ENCODE measurements around the gene NTN5. TPM values are rescaled to one million over a fixed set of nuclear protein-coding genes. Genes with fewer than 3 reads are reported as not detected.

The NTN5 gene
- total and polyA plus RNA-seq, 9 donors, result 0.18 to 8.5 (median 2.1) TPM

- no peaks in the 10 kb centered on the region for H3K9me3 ChIP-seq (replicated peaks; ENCODE audit: control insufficient read depth, low read depth, low read length)
- peaks cover 42% of the 10 kb centered on the region for H3K4me1 ChIP-seq (ENCODE audit: control insufficient read depth, insufficient read depth, low read length)
- H3K36me3 ChIP-seq (ENCODE audit: control insufficient read depth, insufficient read depth, low read length), result no peaks in the 10 kb centered on the region
- no peaks in the 10 kb centered on the region for H3K27me3 ChIP-seq (ENCODE audit: control insufficient read depth, insufficient read depth, low read length)
- H3K4me3 ChIP-seq (ENCODE audit: low read length), result peak overlapping the region; percentile 58
- no peak for DNase-seq
- peak overlapping the region; percentile 91 for H3K27ac ChIP-seq (ENCODE audit: low read length)
- WGBS (ENCODE audit: insufficient coverage), result 4% methylated on average over 4 of the region's 10 CpGs
Observed at GRCh38 chr19:48646722-48647216, 26.0 kb downstream of the NTN5 start.

GRCh38 chr19:48646001-48646721 is 26.7 kb downstream of the NTN5 start, which contains the start of gene CA11:
TSS of gene CA11 (minus strand) at chr19:48646187. CDS start at chr19:48645632, 555 bp downstream.
- Histone ChIP-seq H3K4me1 (ENCODE audit: control insufficient read depth, insufficient read depth, low read length) (peaks cover 42% of the 10 kb centered on the region), H3K9me3 (replicated peaks; ENCODE audit: control insufficient read depth, low read depth, low read length) (no peaks in the 10 kb centered on the region), H3K36me3 (ENCODE audit: control insufficient read depth, insufficient read depth, low read length) (no peaks in the 10 kb centered on the region), H3K27me3 (ENCODE audit: control insufficient read depth, insufficient read depth, low read length) (no peaks in the 10 kb centered on the region), H3K4me3 (ENCODE audit: low read length) (peak within 1 kb of the TSS; percentile 58), H3K27ac (ENCODE audit: low read length) (peak within 1 kb of the TSS; percentile 91)
- under 1% methylated on average over 29 of the region's 33 CpGs for WGBS (ENCODE audit: insufficient coverage)
- DNase-seq, result peak; percentile 96

DNA sequence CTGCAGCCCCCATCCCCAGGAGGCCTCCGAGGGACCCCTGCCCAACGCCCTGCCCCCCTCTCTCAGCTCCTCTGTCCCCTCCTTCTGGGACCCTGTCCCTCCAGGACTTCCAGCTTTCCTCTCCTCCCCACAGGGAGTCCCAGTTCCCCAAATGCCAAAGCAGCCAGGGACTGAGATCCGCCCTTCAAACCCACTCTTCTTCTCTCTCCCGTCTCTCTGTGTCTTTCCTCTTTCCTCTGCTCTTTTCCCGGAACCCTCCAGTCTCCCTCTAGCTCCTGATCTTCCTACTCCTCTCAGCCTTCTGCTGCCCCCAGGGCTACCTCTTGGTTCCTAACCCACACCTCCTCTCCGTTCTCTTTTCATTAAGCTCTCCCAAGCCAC is 27.2 kb downstream of the NTN5 start:
- Histone ChIP-seq H3K4me3 (ENCODE audit: low read length) (peak overlapping the region; percentile 58), H3K27me3 (ENCODE audit: control insufficient read depth, insufficient read depth, low read length) (no peaks in the 10 kb centered on the region), H3K9me3 (replicated peaks; ENCODE audit: control insufficient read depth, low read depth, low read length) (no peaks in the 10 kb centered on the region), H3K4me1 (ENCODE audit: control insufficient read depth, insufficient read depth, low read length) (peaks cover 42% of the 10 kb centered on the region), H3K36me3 (ENCODE audit: control insufficient read depth, insufficient read depth, low read length) (no peaks in the 10 kb centered on the region), H3K27ac (ENCODE audit: low read length) (peak overlapping the region; percentile 91)
- WGBS (ENCODE audit: insufficient coverage), result 0% methylated on average over 6 of the region's 6 CpGs
- DNase-seq, result peak; percentile 60

DNA sequence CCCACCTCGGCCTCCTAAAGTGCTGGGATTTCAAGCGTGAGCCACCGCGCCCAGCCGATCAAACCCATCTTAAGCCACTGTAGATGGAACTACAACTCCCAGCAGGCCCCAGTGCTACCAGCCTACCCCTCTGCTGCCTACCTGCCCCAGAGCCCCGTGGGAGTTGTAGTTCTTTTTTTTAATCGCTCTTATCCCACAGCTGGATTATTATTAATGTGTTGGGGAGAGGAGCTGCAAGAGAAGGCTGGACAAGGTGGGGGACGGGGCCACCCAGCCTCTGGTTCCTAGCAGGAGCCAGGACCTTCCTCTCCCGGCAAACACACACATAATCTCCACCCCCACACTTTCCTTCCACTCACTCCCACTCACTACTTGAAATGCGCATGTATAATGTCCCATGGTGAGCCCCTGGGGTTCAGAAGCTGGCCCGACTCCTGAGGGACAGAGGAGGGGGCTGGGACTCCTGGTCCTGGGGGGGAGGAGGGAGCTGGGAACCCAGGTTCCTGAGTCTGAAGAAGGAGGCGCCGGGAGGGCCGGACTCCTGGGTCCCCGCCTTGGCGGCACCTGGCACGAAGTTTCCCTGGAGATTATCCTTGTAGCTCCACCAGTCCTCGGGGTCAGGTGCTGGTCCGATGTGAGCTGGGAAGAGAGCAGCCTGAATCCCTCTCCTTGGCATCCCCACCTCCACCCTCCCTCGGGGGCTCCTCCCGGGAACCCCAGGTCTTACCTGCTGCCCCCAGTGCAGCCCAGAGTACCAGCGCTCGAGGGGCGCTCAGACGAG is 27.8 kb downstream of the NTN5 start:
- Histone ChIP-seq H3K36me3 (ENCODE audit: control insufficient read depth, insufficient read depth, low read length) (no peaks in the 10 kb centered on the region), H3K4me3 (ENCODE audit: low read length) (peak overlapping the region; percentile 58), H3K27ac (ENCODE audit: low read length) (peak overlapping the region; percentile 91), H3K4me1 (ENCODE audit: control insufficient read depth, insufficient read depth, low read length) (peaks cover 42% of the 10 kb centered on the region), H3K9me3 (replicated peaks; ENCODE audit: control insufficient read depth, low read depth, low read length) (no peaks in the 10 kb centered on the region), H3K27me3 (ENCODE audit: control insufficient read depth, insufficient read depth, low read length) (peaks cover under 1% of the 10 kb centered on the region)
- WGBS (ENCODE audit: insufficient coverage), result 0% methylated on average over 14 of the region's 25 CpGs
- DNase-seq, result peak; percentile 90

DNA sequence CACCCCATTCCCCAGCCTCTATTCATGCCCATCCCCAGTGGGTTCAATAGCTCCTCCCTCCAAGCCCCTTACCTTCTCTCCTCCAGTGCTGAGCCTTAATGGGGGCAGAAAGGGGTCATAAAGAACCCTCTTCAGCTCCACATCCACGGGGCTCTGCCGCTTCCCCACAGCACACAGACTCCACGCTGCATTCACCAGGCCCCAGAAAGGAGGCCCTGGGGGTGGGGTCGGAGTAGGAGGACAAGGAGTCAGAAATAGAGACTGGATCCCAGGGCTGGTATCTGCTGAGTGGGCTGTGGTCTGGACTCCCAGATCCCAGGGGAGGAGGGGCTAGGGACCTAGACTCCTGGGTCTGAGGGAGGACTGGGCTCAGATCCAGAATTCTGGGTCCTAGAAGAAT is 28.5 kb downstream of the NTN5 start:
- Histone ChIP-seq H3K27me3 (ENCODE audit: control insufficient read depth, insufficient read depth, low read length) (peaks cover 4% of the 10 kb centered on the region), H3K36me3 (ENCODE audit: control insufficient read depth, insufficient read depth, low read length) (no peaks in the 10 kb centered on the region), H3K4me1 (ENCODE audit: control insufficient read depth, insufficient read depth, low read length) (peaks cover 40% of the 10 kb centered on the region), H3K9me3 (replicated peaks; ENCODE audit: control insufficient read depth, low read depth, low read length) (no peaks in the 10 kb centered on the region), H3K27ac (ENCODE audit: low read length) (no peak overlapping the region), H3K4me3 (ENCODE audit: low read length) (no peak overlapping the region)
- WGBS (ENCODE audit: insufficient coverage), result 100% methylated on average over 1 of the region's 4 CpGs
- no peak for DNase-seq

GRCh38 chr19:48642862-48643261 is 30.0 kb downstream of the NTN5 start:
- Histone ChIP-seq H3K4me1 (ENCODE audit: control insufficient read depth, insufficient read depth, low read length) (peaks cover 43% of the 10 kb centered on the region), H3K27ac (ENCODE audit: low read length) (no peak overlapping the region), H3K27me3 (ENCODE audit: control insufficient read depth, insufficient read depth, low read length) (peaks cover 4% of the 10 kb centered on the region), H3K4me3 (ENCODE audit: low read length) (no peak overlapping the region), H3K36me3 (ENCODE audit: control insufficient read depth, insufficient read depth, low read length) (no peaks in the 10 kb centered on the region), H3K9me3 (replicated peaks; ENCODE audit: control insufficient read depth, low read depth, low read length) (no peaks in the 10 kb centered on the region)
- 86% methylated on average over 2 of the region's 5 CpGs for WGBS (ENCODE audit: insufficient coverage)
- no peak for DNase-seq

- Histone ChIP-seq H3K36me3 (ENCODE audit: control insufficient read depth, insufficient read depth, low read length) (no peaks in the 10 kb centered on the region), H3K27ac (ENCODE audit: low read length) (no peak overlapping the region), H3K4me1 (ENCODE audit: control insufficient read depth, insufficient read depth, low read length) (peaks cover 42% of the 10 kb centered on the region), H3K27me3 (ENCODE audit: control insufficient read depth, insufficient read depth, low read length) (peaks cover 4% of the 10 kb centered on the region), H3K9me3 (replicated peaks; ENCODE audit: control insufficient read depth, low read depth, low read length) (no peaks in the 10 kb centered on the region), H3K4me3 (ENCODE audit: low read length) (no peak overlapping the region)
- 100% methylated on average over 1 of the region's 2 CpGs for WGBS (ENCODE audit: insufficient coverage)
- no peak for DNase-seq
Observed at GRCh38 chr19:48641850-48642249, 31.0 kb downstream of the NTN5 start.

DNA sequence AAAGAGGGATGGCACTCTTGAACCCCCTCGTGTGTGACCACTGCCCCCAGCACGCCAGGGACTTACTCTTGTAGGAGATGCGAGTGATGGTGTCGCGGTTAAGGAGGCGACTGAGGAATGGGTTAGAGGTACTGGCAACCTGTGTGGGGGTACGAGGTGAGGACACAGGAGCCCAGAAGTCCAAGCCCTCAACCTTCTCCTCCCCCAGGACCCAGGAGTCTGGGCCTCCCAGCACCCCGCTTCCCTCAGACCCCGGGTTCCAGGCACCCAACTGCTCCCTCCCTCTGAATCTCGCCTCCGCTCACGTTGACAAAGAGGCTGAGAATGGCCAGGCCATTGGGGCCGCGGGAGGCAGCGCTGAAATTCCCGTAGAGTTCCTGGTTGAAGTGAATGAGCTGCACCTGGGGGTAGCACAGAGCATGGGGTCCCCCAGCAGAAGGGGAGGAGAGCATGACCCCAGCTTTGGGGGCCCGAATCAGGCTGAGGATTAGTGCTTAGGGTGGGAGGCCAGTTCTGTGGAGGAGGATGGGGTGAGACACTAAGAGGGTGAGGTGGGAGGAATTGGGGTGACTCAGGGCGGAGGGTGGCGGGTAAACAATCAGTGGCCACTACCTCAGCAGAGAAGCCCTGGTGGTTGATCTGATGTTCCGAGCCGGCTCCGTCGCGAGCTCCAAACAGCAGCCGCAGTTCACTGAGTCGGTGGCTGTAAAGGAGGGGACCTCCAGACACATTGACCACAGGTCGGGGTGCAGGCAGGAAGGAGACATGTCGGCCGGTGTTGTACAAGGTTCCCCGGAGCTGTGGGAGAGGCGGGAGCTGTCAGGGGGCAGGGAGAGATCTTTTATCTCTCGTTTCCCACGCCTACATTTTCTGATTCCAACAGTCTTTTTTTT is 33.1 kb downstream of the NTN5 start:
- Histone ChIP-seq H3K27me3 (ENCODE audit: control insufficient read depth, insufficient read depth, low read length) (peaks cover 4% of the 10 kb centered on the region), H3K4me1 (ENCODE audit: control insufficient read depth, insufficient read depth, low read length) (peaks cover 41% of the 10 kb centered on the region), H3K27ac (ENCODE audit: low read length) (no peak overlapping the region), H3K9me3 (replicated peaks; ENCODE audit: control insufficient read depth, low read depth, low read length) (no peaks in the 10 kb centered on the region), H3K4me3 (ENCODE audit: low read length) (no peak overlapping the region), H3K36me3 (ENCODE audit: control insufficient read depth, insufficient read depth, low read length) (no peaks in the 10 kb centered on the region)
- peak; percentile 29 for DNase-seq
- 77% methylated on average over 21 of the region's 33 CpGs for WGBS (ENCODE audit: insufficient coverage)

DNA sequence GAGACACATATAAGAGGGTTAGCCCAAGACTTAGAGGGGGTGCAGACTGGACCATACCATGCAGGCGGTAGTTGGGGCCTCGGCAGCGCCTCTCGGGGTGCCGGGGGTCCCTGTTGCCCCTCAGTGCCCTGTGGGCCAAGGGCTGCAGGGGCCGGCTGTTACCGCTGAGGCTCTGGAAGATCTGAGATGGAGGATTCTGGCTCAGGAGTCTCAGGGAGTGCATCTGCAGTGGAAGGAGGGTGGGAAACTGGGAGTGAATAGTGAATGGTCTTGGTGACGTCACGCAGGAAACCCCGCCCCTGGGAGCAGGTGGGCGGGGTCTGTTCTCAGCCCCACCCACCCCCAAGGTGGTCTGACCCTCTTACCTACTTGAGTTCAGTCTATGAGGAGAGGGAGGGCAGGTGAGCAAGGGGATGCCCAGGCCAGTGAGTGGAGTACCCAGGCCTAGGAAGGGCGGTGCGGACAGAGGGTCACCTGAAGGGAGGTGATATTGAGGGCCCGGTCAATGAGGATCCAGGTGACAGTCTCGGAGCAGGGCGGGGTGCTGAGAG is 33.9 kb downstream of the NTN5 start:
- DNase-seq, result peak; percentile 49

More for the DNA sequence above, 33.9 kb downstream of the NTN5 start:
- H3K36me3 ChIP-seq (ENCODE audit: control insufficient read depth, insufficient read depth, low read length), result no peaks in the 10 kb centered on the region
- WGBS (ENCODE audit: insufficient coverage), result 88% methylated on average over 12 of the region's 16 CpGs
- H3K27me3 ChIP-seq (ENCODE audit: control insufficient read depth, insufficient read depth, low read length), result peaks cover 4% of the 10 kb centered on the region
- peak overlapping the region; percentile 98 for H3K27ac ChIP-seq (ENCODE audit: low read length)
- no peaks in the 10 kb centered on the region for H3K9me3 ChIP-seq (replicated peaks; ENCODE audit: control insufficient read depth, low read depth, low read length)
- H3K4me1 ChIP-seq (ENCODE audit: control insufficient read depth, insufficient read depth, low read length), result peaks cover 42% of the 10 kb centered on the region
- H3K4me3 ChIP-seq (ENCODE audit: low read length), result no peak overlapping the region

Data from muscle of leg (tissue), 11 donors.